ENCODE data around the gene PAPSS1.

The PAPSS1 gene

GRCh38 chr4:107718351-107718965 lies 1.6 kb downstream of the PAPSS1 start:
- no peak for DNase-seq (ENCODE audit: extremely low read depth, low read depth)
- H3K4me3 ChIP-seq (replicated peaks; ENCODE audit: low read depth, low read length) = peak overlapping the region; percentile 88
- TF ChIP-seq CTCF (IDR thresholded peaks at IDR 0.05; ENCODE audit: low read depth, low read length, missing control alignments) = no peak

GRCh38 chr4:107714256-107714655 lies 5.8 kb downstream of the PAPSS1 start:
- H3K4me3 ChIP-seq (replicated peaks; ENCODE audit: low read depth, low read length) = no peak overlapping the region
- no peak for DNase-seq (ENCODE audit: extremely low read depth, low read depth)
- TF ChIP-seq CTCF (IDR thresholded peaks at IDR 0.05; ENCODE audit: low read depth, low read length, missing control alignments) = no peak

- no peak for TF ChIP-seq CTCF (IDR thresholded peaks at IDR 0.05; ENCODE audit: low read depth, low read length, missing control alignments)
- DNase-seq (ENCODE audit: extremely low read depth, low read depth) = no peak
- no peak overlapping the region for H3K4me3 ChIP-seq (replicated peaks; ENCODE audit: low read depth, low read length)
Measured at GRCh38 chr4:107712236-107712635, 7.8 kb downstream of the PAPSS1 start.

GRCh38 chr4:107711831-107712230 lies 8.2 kb downstream of the PAPSS1 start:
- no peak for TF ChIP-seq CTCF (IDR thresholded peaks at IDR 0.05; ENCODE audit: low read depth, low read length, missing control alignments)
- DNase-seq (ENCODE audit: extremely low read depth, low read depth) = no peak
- no peak overlapping the region for H3K4me3 ChIP-seq (replicated peaks; ENCODE audit: low read depth, low read length)

GRCh38 chr4:107710493-107711459 lies 9.3 kb downstream of the PAPSS1 start:
- H3K4me3 ChIP-seq (replicated peaks; ENCODE audit: low read depth, low read length) = no peak overlapping the region
- TF ChIP-seq CTCF (IDR thresholded peaks at IDR 0.05; ENCODE audit: low read depth, low read length, missing control alignments) = no peak
- no peak for DNase-seq (ENCODE audit: extremely low read depth, low read depth)

GRCh38 chr4:107709916-107710315 lies 10.1 kb downstream of the PAPSS1 start:
- no peak overlapping the region for H3K4me3 ChIP-seq (replicated peaks; ENCODE audit: low read depth, low read length)

More at GRCh38 chr4:107709916-107710315, 10.1 kb downstream of the PAPSS1 start:
- DNase-seq (ENCODE audit: extremely low read depth, low read depth) = no peak
- TF ChIP-seq CTCF (IDR thresholded peaks at IDR 0.05; ENCODE audit: low read depth, low read length, missing control alignments) = no peak
